Erythroblast (primary cell): ENCODE measurements around the gene DOCK2.

Experiments used
- DNase-seq, 2 experiments: peaks; one replicate each; lab custom pipeline; 2025; lab: John Stamatoyannopoulos, UW
- GATA1 ChIP-seq: IDR thresholded peaks from 2 replicates; pipeline ENCODE4 v1.6.1; 2011; ENCODE audit warnings: low read depth, mild to moderate bottlenecking, control low read depth, low read length, moderate library complexity
- POLR2A ChIP-seq: IDR thresholded peaks from 2 replicates; pipeline ENCODE4 v1.6.1; 2011; ENCODE audit warnings: mild to moderate bottlenecking, low read length

DOCK2 gene

GRCh38 chr5:169682026-169682425, 45.0 kb downstream of the DOCK2 start:
- DNase-seq = no peak
- no peak for TF ChIP-seq GATA1
- TF ChIP-seq POLR2A = no peak

GRCh38 chr5:169686137-169686536, 49.1 kb downstream of the DOCK2 start:
- DNase-seq = no peak
- TF ChIP-seq GATA1 (no peak), POLR2A (no peak)

GRCh38 chr5:169688106-169688505, 51.0 kb downstream of the DOCK2 start:
- DNase-seq = no peak
- TF ChIP-seq POLR2A = no peak
- TF ChIP-seq GATA1 = no peak

- TF ChIP-seq POLR2A = no peak
- no peak for TF ChIP-seq GATA1
- DNase-seq = no peak
Measured at GRCh38 chr5:169691471-169691870, 54.4 kb downstream of the DOCK2 start.

- no peak for DNase-seq
- TF ChIP-seq POLR2A (no peak), GATA1 (no peak)
Measured at GRCh38 chr5:169694091-169694625, 57.1 kb downstream of the DOCK2 start.

GRCh38 chr5:169695025-169695625, 58.0 kb downstream of the DOCK2 start:
- DNase-seq = no peak
- no peak for TF ChIP-seq POLR2A
- no peak for TF ChIP-seq GATA1

GRCh38 chr5:169695919-169696490, 58.9 kb downstream of the DOCK2 start:
- TF ChIP-seq GATA1 (no peak), POLR2A (no peak)
- no peak for DNase-seq

- no peak for DNase-seq
- TF ChIP-seq GATA1 (no peak), POLR2A (no peak)
Measured at GRCh38 chr5:169696621-169697510, 59.8 kb downstream of the DOCK2 start.

GRCh38 chr5:169697511-169697890, 60.4 kb downstream of the DOCK2 start:
- TF ChIP-seq GATA1 = no peak
- TF ChIP-seq POLR2A = no peak
- DNase-seq = no peak

- TF ChIP-seq POLR2A (no peak), GATA1 (no peak)
- no peak for DNase-seq
Measured at GRCh38 chr5:169697976-169698375, 60.9 kb downstream of the DOCK2 start.

GRCh38 chr5:169700611-169701010, 63.5 kb downstream of the DOCK2 start:
- no peak for DNase-seq
- no peak for TF ChIP-seq GATA1
- no peak for TF ChIP-seq POLR2A

- TF ChIP-seq GATA1 = no peak
- TF ChIP-seq POLR2A = no peak
- peak; percentile 6 to 7 for DNase-seq
Measured at GRCh38 chr5:169701910-169702451, 64.9 kb downstream of the DOCK2 start.

GRCh38 chr5:169702693-169703481, 65.8 kb downstream of the DOCK2 start:
- no peak for DNase-seq
- no peak for TF ChIP-seq POLR2A
- no peak for TF ChIP-seq GATA1
